GM21717 (cell line): Measurements from ENCODE around the gene PROM2.
"Not testable (repeated sequence)": the region's sequence is repeated elsewhere in the genome, so short reads cannot be mapped to it uniquely, and the experiment has no call there.

Experiments
- ATAC-seq: cut with Tn5 transposase; IDR thresholded peaks from one replicate; pipeline ENCODE4 v1.9.1; 2021; ENCODE audit warnings: mild to moderate bottlenecking, moderate library complexity; ENCODE audit not compliant: unreplicated experiment

PROM2 gene

DNA sequence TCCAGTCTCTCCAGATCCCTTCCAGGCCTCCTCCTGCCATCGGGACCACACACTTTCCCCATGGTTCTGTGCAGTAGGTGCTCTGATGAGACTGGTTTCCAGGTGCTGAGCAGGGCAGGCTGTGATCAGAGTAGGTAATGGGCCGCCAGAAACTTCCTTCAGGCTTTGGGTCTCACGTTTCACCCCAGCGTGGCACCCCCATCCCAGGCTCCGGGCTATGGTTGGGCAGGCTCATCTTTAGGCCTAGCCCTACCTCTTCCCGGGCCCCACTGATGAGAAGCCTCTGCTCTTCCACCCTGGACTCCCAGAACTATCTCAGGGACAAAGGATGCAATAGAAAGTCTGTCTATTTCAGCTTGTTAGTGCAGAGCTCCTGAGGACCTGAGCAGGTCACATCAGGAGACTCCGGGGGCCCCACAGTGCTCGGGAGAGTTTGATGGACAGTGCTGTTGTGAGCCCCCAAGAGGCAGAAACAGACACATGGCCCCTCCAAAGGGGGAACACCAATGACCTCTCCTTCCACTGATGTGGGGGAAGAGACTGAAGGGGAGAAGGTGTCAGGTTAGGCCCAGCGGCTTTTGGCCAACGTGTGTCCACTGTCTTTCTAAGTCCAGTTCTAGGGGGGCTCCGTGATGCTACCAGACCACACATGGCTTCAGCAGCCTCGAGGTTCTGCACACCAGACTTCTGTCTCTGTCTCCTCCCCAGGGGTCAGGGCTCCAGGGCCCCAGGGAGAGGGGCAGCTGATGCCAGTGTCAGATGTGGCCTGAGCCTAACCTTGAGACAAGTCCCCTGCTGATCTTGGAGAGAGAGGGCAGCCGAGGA lies 5.8 kb upstream of the PROM2 start:
- no peak for ATAC-seq

DNA sequence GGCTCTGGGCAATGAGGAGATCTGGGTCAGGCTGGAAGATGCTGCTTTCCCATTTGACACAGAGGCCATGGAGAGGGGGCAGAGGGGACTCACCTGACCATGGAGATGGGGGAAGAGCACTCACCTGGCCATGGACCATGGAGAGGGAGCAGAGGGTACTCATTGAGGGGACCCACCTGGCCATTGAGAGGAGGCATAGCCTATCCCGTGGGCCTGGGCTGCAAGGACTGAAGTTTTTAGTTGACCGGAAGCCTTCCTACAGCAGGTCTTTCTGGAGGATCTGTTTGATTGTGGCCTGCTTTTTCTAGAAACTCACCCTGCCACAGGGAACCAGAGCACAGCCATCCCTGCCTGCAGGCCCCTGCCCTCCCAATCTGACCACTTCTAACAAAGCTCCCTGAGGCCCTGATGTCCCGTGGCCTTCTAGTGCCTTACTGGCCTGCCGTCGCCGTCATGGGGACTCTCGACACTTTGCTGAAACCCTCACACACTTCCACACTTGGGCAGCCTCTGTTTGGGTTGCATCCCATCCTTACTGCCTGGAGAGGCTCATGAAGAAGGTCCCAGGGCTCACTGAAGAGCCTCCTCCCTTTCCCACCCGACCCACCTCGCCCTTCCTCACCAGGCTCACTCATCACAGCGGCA lies 5.1 kb upstream of the PROM2 start:
- no peak for ATAC-seq

DNA sequence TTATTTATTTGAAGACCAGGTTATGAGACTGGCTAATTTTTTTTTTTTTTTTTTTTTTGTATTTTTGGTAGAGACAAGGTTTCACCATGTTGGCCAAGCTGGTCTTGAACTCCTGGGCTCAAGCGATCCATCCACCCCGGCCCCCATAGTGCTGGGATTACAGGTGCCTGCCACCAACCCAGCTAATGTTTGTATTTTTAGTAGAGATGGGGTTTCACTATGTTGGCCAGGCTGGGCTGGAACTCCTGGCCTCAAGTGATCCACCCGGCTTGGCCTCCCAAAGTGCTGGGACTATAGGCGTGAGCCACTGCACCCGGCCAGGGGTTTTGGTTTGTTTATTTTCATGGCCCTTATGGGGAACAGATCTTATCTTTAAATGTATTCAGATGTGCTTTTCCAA lies 4.5 kb upstream of the PROM2 start:
- not testable (repeated sequence) for ATAC-seq

DNA sequence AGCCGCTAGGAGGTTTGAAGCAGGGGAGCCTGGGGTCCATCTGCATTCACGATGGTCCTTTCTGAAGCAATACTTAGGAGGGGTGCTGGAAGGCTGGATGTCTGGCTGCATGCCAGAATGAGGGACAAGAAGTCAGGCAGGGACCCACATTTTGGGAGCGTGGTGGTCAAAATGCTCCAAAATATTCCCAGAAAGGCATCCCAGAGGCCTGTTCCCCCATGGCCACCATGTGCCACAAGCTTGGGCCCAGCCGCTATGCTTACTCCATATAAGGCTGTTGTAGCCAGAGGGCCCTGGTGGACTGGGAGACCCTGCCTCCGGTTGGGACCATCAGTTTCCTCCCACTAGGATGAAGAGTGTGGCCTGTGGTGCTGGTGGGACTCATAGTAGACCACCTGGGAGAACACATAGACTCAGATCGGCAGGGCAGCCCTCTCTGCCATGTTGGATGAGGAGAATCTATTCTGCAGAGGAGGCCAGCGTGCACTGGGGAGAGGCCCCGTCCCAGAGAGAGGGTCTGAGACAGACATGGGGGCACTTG lies 3.6 kb upstream of the PROM2 start:
- ATAC-seq: no peak

DNA sequence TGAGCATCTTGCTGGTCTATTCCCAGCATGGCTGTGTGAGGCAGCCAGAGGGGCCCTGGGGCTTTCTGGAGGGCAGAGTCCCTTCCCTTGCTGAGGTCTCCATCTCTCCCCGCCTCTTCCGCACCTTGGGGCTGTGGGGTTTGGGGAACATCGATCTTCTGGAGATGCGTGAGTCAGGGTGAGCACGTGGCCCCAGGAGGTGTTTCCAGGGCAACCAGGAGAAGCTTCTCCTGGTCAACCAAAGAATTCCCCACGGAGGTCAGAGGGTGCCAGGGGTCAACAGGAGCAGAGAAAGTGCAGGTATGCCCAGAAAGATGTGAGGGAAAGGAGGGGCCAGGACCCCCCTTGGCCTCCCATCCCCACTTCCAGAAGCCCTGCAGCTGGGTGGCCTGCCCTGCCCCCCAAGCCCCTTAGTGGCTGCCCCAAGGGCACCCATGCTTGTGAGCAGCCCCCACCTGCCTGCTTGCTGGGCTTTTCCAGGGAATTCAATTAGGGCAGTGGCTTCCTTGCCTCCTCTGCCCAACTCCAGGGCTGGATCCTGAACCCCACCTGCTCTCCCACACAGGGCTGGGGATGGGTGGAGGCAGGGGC lies 2.8 kb upstream of the PROM2 start:
- no peak for ATAC-seq

DNA sequence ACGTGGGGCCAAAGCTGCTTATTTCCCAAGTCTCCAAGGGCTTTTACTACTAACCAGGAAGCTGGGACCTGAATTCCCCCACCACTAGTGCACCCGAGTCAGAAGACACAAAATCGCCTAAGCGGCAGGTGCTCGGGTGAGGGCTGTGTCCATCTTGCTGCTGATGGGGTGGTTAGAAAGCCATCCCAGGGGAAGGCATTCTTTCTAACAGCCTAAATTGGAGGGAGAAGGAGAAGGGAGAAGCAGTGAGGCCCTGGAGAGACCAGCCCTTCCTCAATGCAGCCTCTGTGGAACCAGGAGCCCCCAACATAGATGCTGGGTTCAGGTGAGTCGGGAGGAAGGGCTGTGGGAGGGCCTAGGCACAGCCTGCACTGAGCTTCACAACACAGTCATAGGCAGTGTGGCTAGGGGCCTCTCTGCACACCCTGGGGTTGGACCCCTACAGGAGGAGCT lies 1.9 kb upstream of the PROM2 start:
- ATAC-seq: no peak

DNA sequence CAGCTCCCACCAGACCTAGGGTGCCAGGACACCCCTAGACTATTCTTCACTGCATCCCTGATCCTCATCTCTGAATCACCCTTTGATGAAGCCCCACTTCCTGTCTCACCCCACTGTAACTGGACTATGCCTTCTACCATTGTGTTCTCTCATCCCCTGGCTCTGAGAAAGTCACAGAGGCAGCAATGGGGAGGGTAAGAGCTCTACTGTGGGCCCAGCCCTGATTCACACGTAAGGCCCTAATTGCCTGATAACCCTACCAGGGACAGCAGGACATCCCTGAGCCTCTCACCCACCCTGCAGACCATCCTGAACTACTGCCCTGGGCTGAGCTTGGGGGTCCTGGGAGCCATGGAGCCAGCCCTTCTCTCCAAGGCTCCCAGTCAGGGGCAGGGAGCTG lies 1.5 kb upstream of the PROM2 start:
- ATAC-seq: no peak

DNA sequence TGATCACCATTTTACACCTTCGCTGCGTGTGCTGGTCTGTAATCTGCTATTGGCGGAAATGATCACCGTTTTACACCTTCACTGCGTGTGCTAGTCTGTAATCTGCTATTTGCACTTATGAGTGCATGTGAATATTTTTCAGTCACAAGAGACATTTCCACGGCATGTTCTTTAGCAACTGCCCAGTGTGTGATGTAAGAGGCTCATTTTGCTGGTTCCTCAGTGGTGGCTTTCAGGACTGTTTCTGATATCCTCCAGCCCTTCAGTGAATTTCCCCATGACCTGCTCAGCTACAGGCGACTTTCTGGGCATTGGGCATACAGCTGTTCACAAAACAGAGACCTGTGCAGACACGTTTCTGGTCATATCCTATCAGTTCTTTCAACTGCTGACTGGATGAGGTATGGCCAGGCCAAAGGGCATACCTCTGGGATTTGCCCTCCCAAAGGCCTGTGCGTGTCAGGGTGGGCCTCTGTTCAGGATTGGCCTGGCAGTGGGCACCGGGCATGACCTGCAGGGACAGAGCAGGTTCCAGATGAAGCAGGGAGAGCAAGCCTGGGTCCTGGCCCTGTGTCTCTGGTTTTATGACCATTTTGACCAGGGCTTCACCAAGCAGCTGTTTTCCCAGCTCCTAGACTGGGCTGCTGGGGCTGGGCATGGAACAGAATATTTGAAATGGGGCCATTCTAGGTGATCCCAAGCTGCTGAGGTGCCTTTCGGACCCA lies 521 bp upstream of the PROM2 start:
- ATAC-seq: no peak

DNA sequence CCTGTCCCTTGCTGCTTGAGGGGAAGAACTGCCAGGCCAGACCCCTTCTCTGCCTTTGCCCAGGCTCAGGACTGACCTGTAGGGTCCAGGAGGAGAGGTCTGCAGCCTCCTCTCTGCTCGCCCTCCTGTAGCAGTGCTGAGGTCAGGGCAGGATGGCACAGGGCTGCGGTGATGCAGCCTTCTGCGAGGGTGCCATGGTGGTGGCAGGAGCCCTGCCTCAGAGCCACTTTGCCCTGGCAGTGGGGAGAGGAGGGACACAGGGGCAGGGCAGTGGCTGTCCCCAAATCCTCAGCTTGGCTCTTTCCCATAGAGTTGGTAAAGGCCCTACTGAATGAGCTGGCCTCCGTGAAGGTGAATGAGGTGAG lies 884 bp downstream of the PROM2 start:
- no peak for ATAC-seq

DNA sequence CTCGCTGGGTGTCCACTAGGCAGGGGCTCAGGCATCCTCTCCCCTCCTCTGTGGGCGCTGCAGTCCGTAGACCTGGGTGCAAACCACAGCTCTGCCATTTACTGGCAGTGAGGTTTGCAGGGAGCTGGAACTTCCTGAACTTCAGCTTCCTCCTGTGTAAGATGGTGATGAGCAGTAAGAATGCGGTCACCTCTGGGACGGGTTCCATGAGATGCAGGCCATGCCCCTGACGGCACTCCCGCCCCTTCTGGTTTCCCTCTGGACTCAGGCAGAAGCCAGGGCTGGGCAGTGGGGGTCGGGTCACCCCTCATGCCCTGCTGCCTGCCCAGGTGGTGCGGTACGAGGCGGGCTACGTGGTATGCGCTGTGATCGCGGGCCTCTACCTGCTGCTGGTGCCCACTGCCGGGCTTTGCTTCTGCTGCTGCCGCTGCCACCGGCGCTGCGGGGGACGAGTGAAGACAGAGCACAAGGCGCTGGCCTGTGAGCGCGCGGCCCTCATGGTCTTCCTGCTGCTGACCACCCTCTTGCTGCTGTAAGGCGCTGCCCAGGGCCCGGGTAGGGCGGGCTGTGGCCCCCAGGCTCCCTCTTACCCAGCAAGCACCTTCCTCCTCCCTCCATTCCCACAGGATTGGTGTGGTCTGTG lies 1.5 kb downstream of the PROM2 start:
- ATAC-seq: no peak

DNA sequence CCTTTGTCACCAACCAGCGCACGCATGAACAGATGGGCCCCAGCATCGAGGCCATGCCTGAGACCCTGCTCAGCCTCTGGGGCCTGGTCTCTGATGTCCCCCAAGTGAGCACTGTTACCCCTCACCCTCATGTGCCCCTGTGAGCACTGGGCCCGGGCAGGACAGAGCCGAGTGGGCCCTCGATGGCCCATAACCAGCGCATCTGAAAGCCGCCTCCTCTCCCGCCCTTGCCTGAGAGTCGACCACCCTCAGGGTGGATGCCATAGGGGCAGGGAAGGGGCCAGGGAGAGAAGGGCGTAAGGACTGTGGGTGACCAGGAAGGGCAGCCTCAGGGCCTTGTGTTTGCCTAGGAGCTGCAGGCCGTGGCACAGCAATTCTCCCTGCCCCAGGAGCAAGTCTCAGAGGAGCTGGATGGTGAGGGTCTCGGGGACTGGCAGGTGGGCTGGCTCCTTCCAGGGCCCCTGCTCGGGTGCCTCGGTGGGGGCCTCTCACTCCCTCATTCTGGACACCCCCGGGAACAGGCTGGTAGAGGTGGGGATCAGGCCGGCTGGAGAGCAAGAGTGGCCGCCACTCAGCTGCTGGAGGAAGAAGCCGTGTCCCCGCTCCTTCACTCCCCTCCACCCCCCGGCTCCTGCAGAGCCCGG lies 2.1 kb downstream of the PROM2 start:
- ATAC-seq: no peak

DNA sequence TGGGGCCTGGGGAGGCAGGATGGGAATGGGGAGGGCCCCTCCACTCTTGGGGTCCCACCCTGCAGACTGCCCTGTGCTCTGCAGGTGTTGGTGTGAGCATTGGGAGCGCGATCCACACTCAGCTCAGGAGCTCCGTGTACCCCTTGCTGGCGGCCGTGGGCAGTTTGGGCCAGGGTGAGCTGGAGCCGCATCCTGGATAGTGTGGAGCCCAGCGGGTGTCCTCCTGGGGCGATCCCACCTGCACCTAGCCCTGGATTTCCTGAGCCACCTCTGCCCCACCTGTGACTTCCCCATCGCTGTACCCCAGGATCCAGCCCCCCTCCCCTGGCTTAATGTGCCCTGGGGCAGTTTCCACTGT lies 2.6 kb downstream of the PROM2 start:
- ATAC-seq: no peak

DNA sequence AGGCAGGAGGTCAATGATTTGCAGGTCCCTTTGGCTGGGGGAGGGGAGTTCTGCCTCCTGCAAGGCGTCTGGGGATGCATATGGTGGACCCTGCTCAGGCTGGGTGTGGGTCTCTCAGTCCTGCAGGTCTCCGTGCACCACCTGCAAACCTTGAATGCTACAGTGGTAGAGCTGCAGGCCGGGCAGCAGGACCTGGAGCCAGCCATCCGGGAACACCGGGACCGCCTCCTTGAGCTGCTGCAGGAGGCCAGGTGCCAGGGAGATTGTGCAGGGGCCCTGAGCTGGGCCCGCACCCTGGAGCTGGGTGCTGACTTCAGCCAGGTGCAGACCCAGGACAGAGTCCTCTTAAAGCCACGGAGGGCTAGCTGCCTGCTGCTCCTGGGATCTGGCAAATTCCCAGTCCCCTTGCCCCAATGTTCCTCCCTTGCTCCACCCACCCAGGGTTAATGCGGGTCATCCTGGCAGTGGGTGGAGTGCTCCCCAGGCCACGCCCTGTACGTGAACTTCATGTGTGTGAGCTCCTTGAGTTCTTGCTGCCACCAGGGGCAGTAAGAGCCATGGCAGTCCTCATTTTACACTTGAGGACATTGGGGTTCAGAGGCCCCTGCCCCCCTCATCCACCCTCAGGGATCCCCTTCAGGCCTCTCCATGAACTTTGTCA lies 3.1 kb downstream of the PROM2 start:
- no peak for ATAC-seq

DNA sequence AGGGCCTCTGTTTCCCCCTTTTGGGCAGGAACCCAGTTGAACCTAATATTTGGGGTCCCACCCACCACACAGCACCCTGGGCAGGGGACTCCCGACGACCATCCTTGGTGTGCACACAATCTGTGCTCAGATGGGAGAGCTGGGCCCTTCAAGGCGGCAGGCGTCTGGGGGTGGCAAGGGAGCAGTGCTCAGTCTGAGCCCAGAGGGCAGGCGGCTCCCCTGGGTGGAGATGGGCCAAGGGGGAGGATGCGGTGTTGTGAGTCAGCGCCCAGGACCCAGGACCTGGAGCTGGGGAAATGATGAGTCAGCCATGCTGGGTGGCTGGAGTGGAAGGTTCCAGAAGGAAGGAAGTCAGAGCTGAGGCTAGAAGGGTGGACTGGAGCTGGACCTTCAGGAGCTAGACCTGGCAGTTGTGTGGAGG lies 3.8 kb downstream of the PROM2 start:
- ATAC-seq: no peak

DNA sequence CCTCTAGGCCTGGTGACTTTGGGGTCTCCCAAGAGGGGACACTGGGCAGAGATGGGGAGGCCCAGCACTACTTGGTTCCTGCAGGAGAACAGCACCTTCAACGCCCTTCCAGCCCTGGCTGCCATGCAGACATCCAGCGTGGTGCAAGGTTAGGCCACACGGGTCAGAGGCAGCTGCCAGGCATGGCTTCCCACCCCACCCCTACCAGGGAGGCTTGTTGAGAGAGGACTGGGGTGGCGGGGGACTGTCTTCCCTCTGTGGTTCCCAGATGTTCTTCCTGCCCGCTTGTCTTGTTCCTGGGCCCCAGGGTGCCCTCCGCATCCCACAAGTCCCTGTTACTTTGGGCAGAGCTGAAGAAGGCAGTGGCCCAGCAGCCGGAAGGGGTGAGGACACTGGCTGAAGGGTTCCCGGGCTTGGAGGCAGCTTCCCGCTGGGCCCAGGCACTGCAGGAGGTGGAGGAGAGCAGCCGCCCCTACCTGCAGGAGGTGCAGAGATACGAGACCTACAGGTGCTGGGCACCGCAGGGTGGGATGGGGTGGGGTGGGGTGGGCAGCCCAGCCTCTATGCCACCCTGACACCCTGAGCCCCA lies 4.5 kb downstream of the PROM2 start:
- no peak for ATAC-seq

DNA sequence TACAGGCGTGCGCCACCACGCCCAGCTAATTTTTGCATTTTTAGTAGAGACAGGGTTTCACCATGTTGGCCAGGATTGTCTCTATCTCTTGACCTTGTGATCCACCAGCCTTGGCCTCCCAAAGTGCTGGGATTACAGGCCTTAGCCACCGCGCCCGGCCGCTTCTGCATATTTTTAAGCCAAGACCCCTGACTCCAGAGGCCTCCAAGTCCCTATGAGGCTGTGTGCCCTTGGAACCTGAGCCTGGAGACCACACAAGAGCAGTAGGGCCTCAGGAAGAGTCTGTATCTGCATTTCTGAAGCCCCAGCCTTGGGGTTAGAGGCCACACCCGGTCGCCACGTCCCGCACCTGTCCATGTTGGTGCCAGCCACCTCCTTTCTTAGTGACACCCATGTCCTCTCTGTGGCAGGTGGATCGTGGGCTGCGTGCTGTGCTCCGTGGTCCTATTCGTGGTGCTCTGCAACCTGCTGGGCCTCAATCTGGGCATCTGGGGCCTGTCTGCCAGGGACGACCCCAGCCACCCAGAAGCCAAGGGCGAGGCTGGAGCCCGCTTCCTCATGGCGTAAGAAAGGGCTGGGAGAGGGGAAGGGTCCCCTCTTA lies 5.3 kb downstream of the PROM2 start:
- ATAC-seq: no peak

DNA sequence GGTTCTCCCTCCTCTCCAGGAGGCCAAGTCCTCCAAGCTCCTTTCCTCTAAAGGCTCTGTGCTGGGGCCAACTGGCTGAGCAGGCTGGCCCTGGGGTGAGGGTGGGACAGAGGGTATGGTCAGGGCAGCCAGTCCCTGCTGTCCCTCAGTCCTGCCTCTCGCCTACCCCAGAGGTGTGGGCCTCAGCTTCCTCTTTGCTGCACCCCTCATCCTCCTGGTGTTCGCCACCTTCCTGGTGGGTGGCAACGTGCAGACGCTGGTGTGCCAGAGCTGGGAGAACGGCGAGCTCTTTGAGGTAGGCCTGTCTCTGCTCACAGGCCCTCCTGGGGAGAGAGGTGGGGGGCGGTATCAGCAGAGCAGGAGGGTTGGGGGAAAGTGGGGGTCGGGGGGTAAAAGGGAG lies 6.8 kb downstream of the PROM2 start:
- no peak for ATAC-seq

DNA sequence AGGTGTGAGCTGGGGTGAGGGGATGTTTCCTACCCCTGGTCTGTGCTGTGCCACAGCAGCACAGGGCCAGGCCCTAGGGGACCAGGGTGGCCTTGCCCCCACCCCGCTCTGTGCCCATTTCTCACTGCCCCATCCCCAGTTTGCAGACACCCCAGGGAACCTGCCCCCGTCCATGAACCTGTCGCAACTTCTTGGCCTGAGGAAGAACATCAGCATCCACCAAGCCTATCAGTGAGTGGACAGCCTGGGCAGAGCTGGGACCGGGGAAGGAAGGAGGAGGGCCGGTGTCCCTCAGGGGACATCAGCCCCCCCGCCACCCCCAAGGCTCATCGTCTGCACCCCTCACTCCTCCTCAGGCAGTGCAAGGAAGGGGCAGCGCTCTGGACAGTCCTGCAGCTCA lies 7.5 kb downstream of the PROM2 start:
- ATAC-seq: no peak

DNA sequence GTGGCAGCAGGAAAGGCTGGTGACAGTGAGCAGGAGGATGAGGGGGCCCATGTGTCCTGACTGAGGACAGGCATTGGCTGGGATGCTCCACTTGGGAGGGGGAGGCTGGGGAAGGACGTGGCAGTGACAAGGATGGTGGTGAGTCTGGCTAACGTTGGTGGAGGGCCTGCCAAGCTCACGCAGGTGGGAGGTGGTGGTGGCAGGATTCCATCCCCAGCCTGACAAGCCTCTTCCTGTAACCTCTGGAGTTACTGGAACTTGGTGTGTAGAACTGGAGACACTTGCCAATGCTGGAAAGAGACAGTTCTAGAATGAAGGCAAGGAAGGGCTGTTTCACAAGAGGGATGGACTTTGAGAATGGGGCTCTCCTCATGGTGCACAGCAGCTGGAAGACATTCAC lies 8.2 kb downstream of the PROM2 start:
- ATAC-seq: no peak
